Small intestine (tissue), 7 donors: ENCODE measurements around the gene SH3RF2. TPM values are rescaled to one million over a fixed set of nuclear protein-coding genes. Genes with fewer than 3 reads are reported as not detected.

ENCODE experiments used
- DNase-seq, 2 donors: peaks; one replicate each; pipeline versions ENCODE4 v3.0.0 to v3.0.0-alpha.2; 2013
- FAIRE-seq: peaks from 2 replicates; lab custom pipeline; 2012; peaks lifted over from hg19 to GRCh38; lab: Jason Lieb, UNC
- H3K27ac ChIP-seq, 3 donors: one replicate each; pipeline ENCODE4 v1.5.1; 2013; ENCODE audit warnings: low read length in 2 of 3, mild to moderate bottlenecking in 2 of 3, control low read depth in 1 of 3, inconsistent platforms in 1 of 3, low read depth in 1 of 3, moderate library complexity in 1 of 3
- H3K27me3 ChIP-seq, 3 donors: one replicate each; pipeline ENCODE4 v1.6.1; 2013; ENCODE audit warnings: low read length in 3 of 3, inconsistent platforms in 1 of 3; ENCODE audit not compliant: control insufficient read depth in 3 of 3, insufficient read depth in 3 of 3
- H3K36me3 ChIP-seq, 3 donors: one replicate each; pipeline ENCODE4 v1.6.1; 2013; ENCODE audit warnings: low read length in 3 of 3, inconsistent platforms in 1 of 3, low read depth in 1 of 3, mild to moderate bottlenecking in 1 of 3, moderate library complexity in 1 of 3; ENCODE audit not compliant: control insufficient read depth in 3 of 3, insufficient read depth in 2 of 3
- H3K4me1 ChIP-seq, 3 donors: one replicate each; pipeline ENCODE4 v1.6.1; 2013; ENCODE audit warnings: low read length in 2 of 3, inconsistent platforms in 1 of 3, low read depth in 1 of 3, mild to moderate bottlenecking in 1 of 3, moderate library complexity in 1 of 3; ENCODE audit not compliant: control insufficient read depth in 3 of 3, insufficient read depth in 2 of 3
- H3K4me3 ChIP-seq, 3 donors: one replicate each; pipeline ENCODE4 v1.5.1; 2013; ENCODE audit warnings: low read length in 3 of 3, control low read depth in 1 of 3, inconsistent platforms in 1 of 3, low read depth in 1 of 3, mild to moderate bottlenecking in 1 of 3, moderate library complexity in 1 of 3
- H3K9me3 ChIP-seq, 2 donors: one replicate each; pipeline ENCODE4 v1.6.1; 2013; ENCODE audit warnings: low read depth in 1 of 2, low read length in 1 of 2; ENCODE audit not compliant: control insufficient read depth in 2 of 2, insufficient read depth in 1 of 2
- WGBS, 3 donors: extraction: QIAGEN DNeasy Blood & Tissue Kit; methylation state at CpG; one replicate each; pipeline ENCODE4 v1.1.7; 2013; 5-methylcytosine and 5-hydroxymethylcytosine counted together
- polyA plus RNA-seq, 4 donors: library from polyadenylated mRNA; stranded (reverse) in 3 of 4; unstranded in 1 of 4; fragments of 200-250 nt in 3 of 4; fragments of 120-200 nt in 1 of 4; gene quantifications; one replicate each; pipeline versions ENCODE4 v1.2.1 to v1.2.3, GENCODE V29; 2013
- donor health status: healthy with polysubstance abuse.
- donor health status: control.
- donor health status: control.
- donor health status: Bipolar disorder and iron deficiency.
- donor health status: healthy.

The SH3RF2 gene
- polyA plus RNA-seq, 4 donors, result 14.3 to 44.0 (median 24.3) TPM

GRCh38 chr5:146000072-146000471 is 63.7 kb downstream of the SH3RF2 start:
- WGBS, 3 donors, result 93 to 97% (median 94%) methylated on average over 9 of the region's 9 CpGs
- Histone ChIP-seq H3K9me3 (no peaks in the 10 kb centered on the region), H3K27ac (no peak overlapping the region), H3K27me3 (no peaks in the 10 kb centered on the region), H3K4me3 (no peak overlapping the region), H3K36me3 (peaks cover 0 to 7% (median 2%) of the 10 kb centered on the region in 3 donors), H3K4me1 (peaks cover 0 to 5% (median 0%) of the 10 kb centered on the region in 3 donors)
- DNase-seq (no peak), FAIRE-seq (no peak)

GRCh38 chr5:146001544-146002190 is 65.3 kb downstream of the SH3RF2 start:
- FAIRE-seq, result no peak
- Histone ChIP-seq H3K36me3 (peaks cover 0 to 7% (median 2%) of the 10 kb centered on the region in 3 donors), H3K27me3 (no peaks in the 10 kb centered on the region), H3K9me3 (no peaks in the 10 kb centered on the region), H3K4me3 (no peak overlapping the region), H3K27ac (no peak overlapping the region), H3K4me1 (peaks cover 0 to 6% (median under 1%) of the 10 kb centered on the region in 3 donors)
- no peak for DNase-seq
- 83 to 93% (median 86%) methylated on average over 5 of the region's 5 CpGs for WGBS, 3 donors

GRCh38 chr5:146002491-146002890 is 66.1 kb downstream of the SH3RF2 start:
- Histone ChIP-seq H3K4me1 (peaks cover 0 to 14% (median 5%) of the 10 kb centered on the region in 3 donors), H3K36me3 (peaks cover 0 to 7% (median 2%) of the 10 kb centered on the region in 3 donors), H3K27ac (no peak overlapping the region), H3K4me3 (no peak overlapping the region), H3K27me3 (no peaks in the 10 kb centered on the region), H3K9me3 (no peaks in the 10 kb centered on the region)
- DNase-seq (no peak), FAIRE-seq (no peak)
- 91 to 95% (median 92%) methylated on average over 7 of the region's 7 CpGs for WGBS, 3 donors

- no peak for DNase-seq
- no peak for FAIRE-seq
- Histone ChIP-seq H3K9me3 (no peaks in the 10 kb centered on the region), H3K27me3 (no peaks in the 10 kb centered on the region), H3K27ac (no peak overlapping the region), H3K4me3 (no peak overlapping the region), H3K36me3 (peaks cover 0 to 7% (median 2%) of the 10 kb centered on the region in 3 donors), H3K4me1 (peaks cover 0 to 25% (median 5%) of the 10 kb centered on the region in 3 donors)
- WGBS, 3 donors, result 62 to 74% (median 66%) methylated on average over 4 of the region's 4 CpGs
Observed at GRCh38 chr5:146003852-146004251, 67.5 kb downstream of the SH3RF2 start.

GRCh38 chr5:146005264-146005663 is 68.9 kb downstream of the SH3RF2 start:
- H3K4me3 ChIP-seq, result no peak overlapping the region
- WGBS, 3 donors, result 69 to 97% (median 76%) methylated on average over 1 of the region's 1 CpG

GRCh38 chr5:146005723-146006122 is 69.3 kb downstream of the SH3RF2 start:
- FAIRE-seq (no peak), DNase-seq (no peak)
- no peak overlapping the region for H3K27ac ChIP-seq
- H3K27me3 ChIP-seq, result no peaks in the 10 kb centered on the region
- no peaks in the 10 kb centered on the region for H3K9me3 ChIP-seq
- H3K36me3 ChIP-seq, result peaks cover 0 to 3% (median 0%) of the 10 kb centered on the region in 3 donors
- no peak overlapping the region for H3K4me3 ChIP-seq
- H3K4me1 ChIP-seq, result peaks cover 0 to 27% (median 5%) of the 10 kb centered on the region in 3 donors

More at GRCh38 chr5:146005264-146005663, 68.9 kb downstream of the SH3RF2 start:
- FAIRE-seq, result no peak
- H3K27me3 ChIP-seq, result no peaks in the 10 kb centered on the region
- no peaks in the 10 kb centered on the region for H3K9me3 ChIP-seq
- H3K36me3 ChIP-seq, result peaks cover 0 to 3% (median 2%) of the 10 kb centered on the region in 3 donors
- no peak for DNase-seq
- no peak overlapping the region for H3K27ac ChIP-seq
- H3K4me1 ChIP-seq, result peaks cover 0 to 27% (median 5%) of the 10 kb centered on the region in 3 donors

GRCh38 chr5:146006470-146007190 is 70.3 kb downstream of the SH3RF2 start:
- Histone ChIP-seq H3K4me1 (peaks cover 0 to 27% (median 5%) of the 10 kb centered on the region in 3 donors), H3K27me3 (no peaks in the 10 kb centered on the region), H3K27ac (peak overlapping the region in 2 of 3 donors; percentile 36 to 55), H3K36me3 (peaks cover 0 to 3% (median 0%) of the 10 kb centered on the region in 3 donors), H3K4me3 (no peak overlapping the region), H3K9me3 (no peaks in the 10 kb centered on the region)
- no peak for DNase-seq
- no peak for FAIRE-seq
- WGBS, 3 donors, result 80 to 86% (median 86%) methylated on average over 6 of the region's 6 CpGs

- H3K27me3 ChIP-seq, result no peaks in the 10 kb centered on the region
- FAIRE-seq (no peak), DNase-seq (peak in 1 of 2 donors; percentile 63)
- peaks cover 0 to 27% (median 5%) of the 10 kb centered on the region in 3 donors for H3K4me1 ChIP-seq
- H3K27ac ChIP-seq, result peak overlapping the region; percentile 36 to 55 (median 48)
- no peaks in the 10 kb centered on the region for H3K36me3 ChIP-seq
- 38 to 58% (median 49%) methylated on average over 3 of the region's 3 CpGs for WGBS, 3 donors
- H3K9me3 ChIP-seq, result no peaks in the 10 kb centered on the region
- no peak overlapping the region for H3K4me3 ChIP-seq
Observed at GRCh38 chr5:146007270-146007669, 70.9 kb downstream of the SH3RF2 start.
